Right lobe of liver (tissue), 4 donors: ENCODE results near the gene C1QTNF8.
"Not testable (repeated sequence)": the region's sequence is repeated elsewhere in the genome, so short reads cannot be mapped to it uniquely, and the experiment has no call there.

Source experiments
- CTCF ChIP-seq, 4 donors: fragments of 200-600 bp in 3 of 4; fragments of 450-650 bp in 1 of 4; IDR thresholded peaks; one replicate each; pipeline versions ENCODE4 v1.5.1 to v1.8.0; 2016 to 2022; ENCODE audit warnings: antibody characterized with exemption in 4 of 4, mild to moderate bottlenecking in 2 of 4
- POLR2A ChIP-seq: fragments of 450-650 bp; IDR thresholded peaks from one replicate; pipeline ENCODE4 v1.6.1; 2017; ENCODE audit warnings: antibody characterized with exemption, mild to moderate bottlenecking
- donor health status: DM: no; HTN: no; CAD: no.
- donor health status: DM: no; HTN: no; CAD: no.
- donor health status: DM: no; HTN: yes; CAD: no.

- TF ChIP-seq CTCF (IDR thresholded peaks at IDR 0.05); POLR2A: not testable (repeated sequence)
Observed at GRCh38 chr16:1092685-1093283, 3.3 kb downstream of the C1QTNF8 start.
